HepG2 (cell line): ENCODE results near the gene APBB1IP. TPM values are rescaled to one million over a fixed set of nuclear protein-coding genes. Genes with fewer than 3 reads are reported as not detected.

Source experiments
- ATAC-seq: fragments of 200-7000 bp; cut with Tn5 transposase; 3 replicates; pipeline ENCODE4 v1.9.1; 2020; ENCODE audit warnings: mild to moderate bottlenecking, moderate library complexity
- BruUV-seq: library from RNA; stranded (reverse); fragments of 400-500 nt; replicated peaks from 2 replicates; lab custom pipeline; 2021; lab: Mats Ljungman, UMichigan
- CTCF ChIA-PET: fragments of 300-600 bp; formaldehyde crosslinking; extraction: SDS; loops from one replicate; lab custom pipeline; 2021; ENCODE audit warnings: low total read pairs, inconsistent platforms, low intra/inter-chr PET ratio; lab: Yijun Ruan, JAX
- POLR2A ChIA-PET: fragments of 350-600 bp; sonication (Branson Sonifier 250); formaldehyde crosslinking; loops from one replicate; lab custom pipeline; 2020; ENCODE audit warnings: antibody characterized with exemption, inconsistent platforms; lab: Yijun Ruan, JAX
- DNase-seq: peaks from one replicate; pipeline ENCODE4 v3.0.0-alpha.2; 2015; ENCODE audit warnings: low spot score
- FAIRE-seq: peaks from 3 replicates; lab custom pipeline; 2011; peaks lifted over from hg19 to GRCh38; lab: Jason Lieb, UNC
- H2AFZ ChIP-seq: one replicate; pipeline ENCODE4 v1.6.1; 2011; ENCODE audit warnings: low read length, inconsistent platforms
- H3K27ac ChIP-seq: fragments of 300-600 bp; 3 replicates; pipeline ENCODE4 v1.8.0; 2011; ENCODE audit warnings: mixed run types, mild to moderate bottlenecking, mixed read lengths, low read length, inconsistent platforms; ENCODE audit not compliant: insufficient read depth; ENCODE audit errors: extremely low read length
- H3K27me3 ChIP-seq, 2 experiments: fragments of 200-600 bp in 1 of 2; 2 replicates in 1 of 2; 3 replicates in 1 of 2; pipeline versions ENCODE4 v1.6.0 to v1.8.0; 2011; ENCODE audit warnings: low read length in 2 of 2, mild to moderate bottlenecking in 2 of 2, moderate library complexity in 2 of 2, inconsistent platforms in 1 of 2; ENCODE audit not compliant: insufficient read depth in 2 of 2, control insufficient read depth in 1 of 2
- H3K36me3 ChIP-seq, 2 experiments: fragments of 200-600 bp in 1 of 2; replicated peaks in 1 of 2; 2 replicates in 1 of 2; 3 replicates in 1 of 2; pipeline versions ENCODE4 v1.5.1 to v1.8.0; 2011; ENCODE audit warnings: low read length in 2 of 2, inconsistent platforms in 1 of 2; ENCODE audit not compliant: insufficient read depth in 2 of 2, control insufficient read depth in 1 of 2
- H3K4me1 ChIP-seq: 2 replicates; pipeline ENCODE4 v1.5.1; 2012; ENCODE audit warnings: low read length, inconsistent platforms; ENCODE audit not compliant: insufficient read depth
- H3K4me2 ChIP-seq: 2 replicates; pipeline ENCODE4 v1.6.0; 2011; ENCODE audit warnings: low read depth, low read length, inconsistent platforms
- H3K4me3 ChIP-seq, 3 experiments: fragments of 200-600 bp in 1 of 3; sonication (generic), shearing (Covaris generic) in 1 of 3; replicated peaks in 1 of 3; 2 replicates each; pipeline ENCODE4 v1.5.1; 2011 to 2016; ENCODE audit warnings: low read length in 3 of 3, inconsistent platforms in 2 of 3, low read depth in 2 of 3, mild to moderate bottlenecking in 2 of 3, control low read depth in 1 of 3, mixed read lengths in 1 of 3; ENCODE audit not compliant: insufficient read depth in 1 of 3
- H3K79me2 ChIP-seq: one replicate; pipeline ENCODE4 v1.6.1; 2011; ENCODE audit warnings: low read length, inconsistent platforms; ENCODE audit not compliant: insufficient read depth
- H3K9ac ChIP-seq: 2 replicates; pipeline ENCODE4 v1.6.0; 2011; ENCODE audit warnings: mild to moderate bottlenecking, low read depth, low read length, inconsistent platforms; ENCODE audit not compliant: insufficient read depth
- H3K9me3 ChIP-seq: 2 replicates; pipeline ENCODE4 v1.5.1; 2012; ENCODE audit warnings: mild to moderate bottlenecking, low read length
- H4K20me1 ChIP-seq: 2 replicates; pipeline ENCODE4 v1.6.0; 2011; ENCODE audit warnings: inconsistent platforms, mild to moderate bottlenecking, low read length, moderate library complexity; ENCODE audit not compliant: insufficient read depth
- EED ChIP-seq: sonication (generic); formaldehyde crosslinking; IDR thresholded peaks from 2 replicates; pipeline ENCODE4 v1.5.0; 2020; ENCODE audit warnings: mild to moderate bottlenecking, missing genetic modification reagents
- EZH2 ChIP-seq: conservative IDR thresholded peaks from 2 replicates; pipeline ENCODE4 v1.6.1; 2012; ENCODE audit warnings: mild to moderate bottlenecking, low read depth, low read length, moderate library complexity
- HMG20B ChIP-seq: conservative IDR thresholded peaks from 2 replicates; pipeline ENCODE4 v1.6.1; 2016; ENCODE audit warnings: missing genetic modification reagents, missing compliant biosample characterization
- HNRNPH1 ChIP-seq: fragments of 200-400 bp; formaldehyde crosslinking; optimal IDR thresholded peaks from 2 replicates; pipeline ENCODE3; 2017; ENCODE audit warnings: mild to moderate bottlenecking, low read depth, low read length
- MTERF4 ChIP-seq: sonication (generic); formaldehyde crosslinking; IDR thresholded peaks from 2 replicates; pipeline ENCODE4 v1.8.0; 2023; ENCODE audit warnings: mild to moderate bottlenecking, missing genetic modification reagents
- MXD4 ChIP-seq: IDR thresholded peaks from 2 replicates; pipeline ENCODE4 v1.6.1; 2016; ENCODE audit warnings: mild to moderate bottlenecking, missing biosample characterization, missing genetic modification reagents
- NCOA2 ChIP-seq: sonication (generic); formaldehyde crosslinking; IDR thresholded peaks from 2 replicates; pipeline ENCODE4 v1.8.0; 2022; ENCODE audit warnings: inconsistent platforms
- SAFB2 ChIP-seq: sonication (generic); formaldehyde crosslinking; IDR thresholded peaks from 2 replicates; pipeline ENCODE4 v1.5.1; 2020; ENCODE audit warnings: missing genetic modification reagents, low read depth, mild to moderate bottlenecking, borderline replicate concordance
- ZNF205 ChIP-seq: IDR thresholded peaks from 2 replicates; pipeline ENCODE4 v1.6.1; 2018; ENCODE audit warnings: missing biosample characterization, missing genetic modification reagents
- ZNF34 ChIP-seq: sonication (generic); formaldehyde crosslinking; IDR thresholded peaks from 2 replicates; pipeline ENCODE4 v1.4.0; 2020; ENCODE audit warnings: mild to moderate bottlenecking, missing genetic modification reagents, borderline replicate concordance
- ZNF619 ChIP-seq: sonication (generic); formaldehyde crosslinking; IDR thresholded peaks from 2 replicates; pipeline ENCODE4 v1.4.0; 2020; ENCODE audit warnings: mild to moderate bottlenecking, missing genetic modification reagents
- ZNF691 ChIP-seq: sonication (generic); formaldehyde crosslinking; IDR thresholded peaks from 2 replicates; pipeline ENCODE4 v1.4.0; 2020; ENCODE audit warnings: missing genetic modification reagents, low read depth, mild to moderate bottlenecking, borderline replicate concordance
- WGBS: methylation state at CpG from one replicate; pipeline ENCODE4 v1.1.6; 2017; ENCODE audit warnings: low lambda C conversion rate; 5-methylcytosine and 5-hydroxymethylcytosine counted together
- in situ Hi-C: cut with HindIII; loops from 2 replicates; pipeline ENCODE4 v1.10.0; 2017; ENCODE audit warnings: low pct_unique_long_range_greater_than_20kb; ENCODE audit not compliant: extremely low pct_ligation_motif_present
- intact Hi-C: fragments of 100-400 bp; cut with micrococcal nuclease; formaldehyde crosslinking; loops from one replicate; pipeline ENCODE4 v1.10.0; 2022; ENCODE audit not compliant: unreplicated experiment
- polyA plus RNA-seq, 8 experiments: library from polyadenylated mRNA; depleted of rRNA in 3 of 8; stranded (reverse) in 7 of 8; unstranded in 1 of 8; fragments of >200 nt; fragmentation: Illumina TruSeq in 4 of 8; extraction: Trizol in 4 of 8; gene quantifications; 2 replicates each; pipeline versions ENCODE4 v1.2.1 to v1.2.3, GENCODE V29; 2011 to 2016; ENCODE audit warnings: low read depth in 4 of 8, missing spikeins in 1 of 8, mixed read lengths in 1 of 8; ENCODE audit not compliant: insufficient read depth in 1 of 8
- total RNA-seq, 5 experiments: library from RNA; depleted of rRNA; stranded (reverse); fragments of >200 nt; fragmentation: Illumina TruSeq; extraction: Trizol; gene quantifications; 2 replicates each; pipeline ENCODE4 v1.2.3, GENCODE V29; 2016; ENCODE audit warnings: low read depth in 1 of 5
- TF ChIP-seq, protein P1 (sequence below): sonication (generic); formaldehyde crosslinking; IDR thresholded peaks from 2 replicates; pipeline ENCODE4 v1.4.0; 2020; ENCODE audit warnings: missing genetic modification reagents, borderline replicate concordance

Gene APBB1IP
- total and polyA plus RNA-seq, 2 of the 13 experiments (the other 11 are each of a cell fraction or from before 2014, with no cell fraction given) = 0.08 TPM; not detected in 1

- H3K27me3 ChIP-seq = peaks cover 0 to 4% of the 10 kb centered on the region in 2 experiments; a peak in 1 of 5 replicates
- ATAC-seq (no peak), DNase-seq (no peak), FAIRE-seq (no peak)
- H2AFZ ChIP-seq = no peak overlapping the region
- H4K20me1 ChIP-seq = no peaks in the 10 kb centered on the region
- H3K9me3 ChIP-seq = no peaks in the 10 kb centered on the region
- ChIA-PET CTCF (no interaction called here), POLR2A (no interaction called here)
- 8% methylated on average over 5 of the region's 5 CpGs for WGBS
- intact Hi-C loops (no loop called here), in situ Hi-C loops (no loop called here)
- no peaks in the 10 kb centered on the region for H3K79me2 ChIP-seq
- no peak overlapping the region for H3K27ac ChIP-seq
- BruUV-seq = no TSS peak
- no peak overlapping the region for H3K9ac ChIP-seq
- no peaks in the 10 kb centered on the region for H3K36me3 ChIP-seq
- no peak overlapping the region for H3K4me2 ChIP-seq
- no peak overlapping the region for H3K4me3 ChIP-seq
- no peaks in the 10 kb centered on the region for H3K4me1 ChIP-seq
- TF ChIP-seq HMG20B (no peak), ZNF205 (CRISPR knock-in tag) (no peak), HNRNPH1 (no peak), ZNF34 (CRISPR knock-in tag) (no peak), NCOA2 (CRISPR knock-in tag) (no peak), ZNF691 (CRISPR knock-in tag) (no peak), EZH2 (no peak), ZNF619 (no peak), SAFB2 (CRISPR knock-in tag) (no peak), MXD4 (CRISPR knock-in tag) (no peak), MTERF4 (CRISPR knock-in tag) (no peak), EED (CRISPR knock-in tag) (no peak)
- TF ChIP-seq, protein P1, sequence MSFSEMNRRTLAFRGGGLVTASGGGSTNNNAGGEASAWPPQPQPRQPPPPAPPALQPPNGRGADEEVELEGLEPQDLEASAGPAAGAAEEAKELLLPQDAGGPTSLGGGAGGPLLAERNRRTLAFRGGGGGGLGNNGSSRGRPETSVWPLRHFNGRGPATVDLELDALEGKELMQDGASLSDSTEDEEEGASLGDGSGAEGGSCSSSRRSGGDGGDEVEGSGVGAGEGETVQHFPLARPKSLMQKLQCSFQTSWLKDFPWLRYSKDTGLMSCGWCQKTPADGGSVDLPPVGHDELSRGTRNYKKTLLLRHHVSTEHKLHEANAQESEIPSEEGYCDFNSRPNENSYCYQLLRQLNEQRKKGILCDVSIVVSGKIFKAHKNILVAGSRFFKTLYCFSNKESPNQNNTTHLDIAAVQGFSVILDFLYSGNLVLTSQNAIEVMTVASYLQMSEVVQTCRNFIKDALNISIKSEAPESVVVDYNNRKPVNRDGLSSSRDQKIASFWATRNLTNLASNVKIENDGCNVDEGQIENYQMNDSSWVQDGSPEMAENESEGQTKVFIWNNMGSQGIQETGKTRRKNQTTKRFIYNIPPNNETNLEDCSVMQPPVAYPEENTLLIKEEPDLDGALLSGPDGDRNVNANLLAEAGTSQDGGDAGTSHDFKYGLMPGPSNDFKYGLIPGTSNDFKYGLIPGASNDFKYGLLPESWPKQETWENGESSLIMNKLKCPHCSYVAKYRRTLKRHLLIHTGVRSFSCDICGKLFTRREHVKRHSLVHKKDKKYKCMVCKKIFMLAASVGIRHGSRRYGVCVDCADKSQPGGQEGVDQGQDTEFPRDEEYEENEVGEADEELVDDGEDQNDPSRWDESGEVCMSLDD = no peak
Measured at GRCh38 chr10:26446258-26446657, 8.1 kb downstream of the APBB1IP start.
